Activated CD4-positive, alpha-beta T cell treated with anti-CD3 and anti-CD28 coated beads, Interleukin-2, amount 10 ng/mL, durations not matched to agents 7 days and 5 days (primary cell): ENCODE results near the gene MCU. TPM values are rescaled to one million over a fixed set of nuclear protein-coding genes. Genes with fewer than 3 reads are reported as not detected.
A peak's percentile ranks its signal among the peaks of the same experiment; 100 is the strongest.

Experiments used
- CTCF ChIA-PET: fragments of 350-600 bp; sonication (Branson Sonifier 250); formaldehyde crosslinking; loops from one replicate; lab custom pipeline; 2021; ENCODE audit warnings: antibody characterized with exemption; lab: Charles Lee
- POLR2A ChIA-PET: fragments of 350-600 bp; sonication (Branson Sonifier 250); formaldehyde crosslinking; loops from one replicate; lab custom pipeline; 2021; ENCODE audit warnings: antibody characterized with exemption; lab: Charles Lee
- DNase-seq: peaks from one replicate; pipeline ENCODE4 v3.0.0-alpha.2; 2020
- H3K27ac Mint-ChIP-seq: one replicate; pipeline ENCODE4 v1.8.0; 2021; ENCODE audit warnings: mild to moderate bottlenecking, moderate library complexity, mixed read lengths
- H3K27me3 Mint-ChIP-seq: one replicate; pipeline ENCODE4 v1.8.0; 2021; ENCODE audit warnings: mixed read lengths
- H3K36me3 Mint-ChIP-seq: one replicate; pipeline ENCODE4 v1.8.0; 2021; ENCODE audit warnings: low read depth, mixed read lengths
- H3K4me1 Mint-ChIP-seq: one replicate; pipeline ENCODE4 v1.8.0; 2021; ENCODE audit warnings: mixed read lengths
- H3K4me3 Mint-ChIP-seq: one replicate; pipeline ENCODE4 v1.8.0; 2021; ENCODE audit warnings: mild to moderate bottlenecking, moderate library complexity, mixed read lengths
- H3K9me3 Mint-ChIP-seq: one replicate; pipeline ENCODE4 v1.8.0; 2021; ENCODE audit warnings: mixed read lengths
- total RNA-seq, 2 experiments: library from RNA; stranded (reverse); gene quantifications; one replicate each; pipeline ENCODE4 v1.2.3, GENCODE V29; 2021

The MCU gene
- total RNA-seq, 2 experiments from 2014 or later: 11.7 to 13.4 TPM

GRCh38 chr10:72784551-72785351 lies 92.8 kb downstream of the MCU start:
- POLR2A ChIA-PET: no interaction called here
- Mint-ChIP-seq H3K9me3 (peaks cover 2% of the 10 kb centered on the region), H3K4me3 (no peak overlapping the region), H3K36me3 (peaks cover 4% of the 10 kb centered on the region), H3K27ac (no peak overlapping the region), H3K4me1 (peaks cover 9% of the 10 kb centered on the region), H3K27me3 (no peaks in the 10 kb centered on the region)
- CTCF ChIA-PET: interaction anchor here (0.5 to 0.6 kb wide), 2 partner anchors 232 to 244 kb away, joined by 3 read pairs; no protein-coding TSS in a partner anchor
- DNase-seq: no peak

GRCh38 chr10:72785409-72785808 lies 93.5 kb downstream of the MCU start:
- no peaks in the 10 kb centered on the region for H3K27me3 Mint-ChIP-seq
- no peak for DNase-seq

DNA sequence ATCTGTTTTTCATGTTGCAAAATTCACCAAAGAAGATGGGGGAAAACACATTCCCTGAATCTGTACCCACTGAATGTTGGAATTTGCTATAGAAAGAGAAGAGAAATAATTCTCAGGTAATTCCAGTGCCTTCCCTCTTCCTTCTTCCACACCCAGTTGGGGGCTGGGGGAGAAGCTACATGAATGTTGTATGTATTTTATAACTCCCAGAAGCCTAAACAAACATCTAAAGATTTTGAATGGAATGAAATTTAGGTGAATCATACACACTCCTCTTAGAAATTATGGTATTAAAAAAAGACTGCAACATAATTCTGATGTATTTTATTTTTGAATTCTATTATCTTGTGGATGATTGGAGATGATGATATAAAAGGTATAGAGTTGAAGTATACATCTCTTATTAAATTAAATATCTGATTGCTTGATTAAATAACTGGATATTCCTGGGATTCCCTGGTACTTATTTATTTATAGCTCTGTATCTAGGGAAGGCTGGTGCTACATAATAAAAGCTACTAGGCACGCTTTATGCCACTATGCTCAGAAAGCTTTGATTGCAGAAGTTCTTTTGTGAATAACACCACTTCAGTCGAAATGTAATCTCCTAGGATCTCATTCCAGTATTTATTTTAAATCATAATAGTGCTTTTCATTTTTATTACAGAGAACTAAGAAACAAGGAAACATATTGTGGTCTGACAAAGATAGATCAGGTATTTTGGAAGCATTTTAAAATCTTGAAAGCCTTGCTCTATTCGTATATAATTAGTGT lies 98.5 kb downstream of the MCU start:
- Mint-ChIP-seq H3K4me1 (peaks cover 11% of the 10 kb centered on the region), H3K27me3 (no peaks in the 10 kb centered on the region), H3K36me3 (peaks cover 7% of the 10 kb centered on the region), H3K9me3 (peaks cover 2% of the 10 kb centered on the region), H3K4me3 (no peak overlapping the region), H3K27ac (no peak overlapping the region)
- no peak for DNase-seq
- ChIA-PET POLR2A (no interaction called here), CTCF (interaction anchor here (1.1 kb wide), 1 partner anchor 16 kb away, joined by 4 read pairs; no protein-coding TSS in a partner anchor)

More at GRCh38 chr10:72785409-72785808, 93.5 kb downstream of the MCU start:
- Mint-ChIP-seq H3K36me3 (peaks cover 4% of the 10 kb centered on the region), H3K4me1 (peaks cover 11% of the 10 kb centered on the region), H3K9me3 (peaks cover 2% of the 10 kb centered on the region), H3K27ac (no peak overlapping the region), H3K4me3 (no peak overlapping the region)
- ChIA-PET CTCF (interaction anchor here (0.5 to 0.6 kb wide), 2 partner anchors 233 to 245 kb away, joined by 3 read pairs; no protein-coding TSS in a partner anchor), POLR2A (no interaction called here)

DNA sequence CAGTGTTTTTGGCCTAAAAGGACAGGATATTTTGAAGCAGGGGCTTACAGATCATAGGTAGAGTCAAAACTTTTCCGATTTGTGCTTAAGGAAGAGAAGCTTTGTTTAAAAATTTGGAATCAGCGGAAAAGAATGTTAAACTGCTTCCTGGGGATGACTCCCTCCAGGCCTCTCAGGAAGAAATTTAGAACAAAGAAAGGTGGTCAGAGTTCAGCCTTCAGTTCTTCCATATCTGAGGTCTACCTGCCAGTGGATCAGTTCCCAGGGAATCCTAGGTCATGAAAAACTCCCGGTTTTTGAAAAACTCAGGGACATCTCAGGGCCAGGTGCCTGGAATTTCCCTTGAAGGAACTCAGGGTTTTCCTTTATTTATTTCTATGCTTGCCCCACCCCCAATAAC lies 100.3 kb downstream of the MCU start:
- peaks cover 2% of the 10 kb centered on the region for H3K9me3 Mint-ChIP-seq
- no peak overlapping the region for H3K4me3 Mint-ChIP-seq
- peaks cover 7% of the 10 kb centered on the region for H3K36me3 Mint-ChIP-seq
- ChIA-PET CTCF (interaction anchor here (0.7 kb wide), 1 partner anchor 417 kb away, joined by 3 read pairs; no protein-coding TSS in a partner anchor), POLR2A (no interaction called here)
- no peak for DNase-seq
- no peak overlapping the region for H3K27ac Mint-ChIP-seq
- H3K27me3 Mint-ChIP-seq: no peaks in the 10 kb centered on the region
- peaks cover 13% of the 10 kb centered on the region for H3K4me1 Mint-ChIP-seq

GRCh38 chr10:72793752-72794151 lies 101.8 kb downstream of the MCU start:
- no peak overlapping the region for H3K4me3 Mint-ChIP-seq
- no peak overlapping the region for H3K27ac Mint-ChIP-seq

GRCh38 chr10:72794260-72794659 lies 102.3 kb downstream of the MCU start:
- Mint-ChIP-seq H3K9me3 (no peaks in the 10 kb centered on the region), H3K36me3 (peaks cover 2% of the 10 kb centered on the region), H3K27me3 (no peaks in the 10 kb centered on the region), H3K27ac (no peak overlapping the region), H3K4me3 (no peak overlapping the region), H3K4me1 (peaks cover 9% of the 10 kb centered on the region)
- DNase-seq: no peak
- CTCF ChIA-PET: no interaction called here
- POLR2A ChIA-PET: no interaction called here

More at GRCh38 chr10:72793752-72794151, 101.8 kb downstream of the MCU start:
- no peak for DNase-seq
- peaks cover 2% of the 10 kb centered on the region for H3K36me3 Mint-ChIP-seq
- H3K4me1 Mint-ChIP-seq: peaks cover 11% of the 10 kb centered on the region
- peaks cover 2% of the 10 kb centered on the region for H3K9me3 Mint-ChIP-seq
- ChIA-PET CTCF (no interaction called here), POLR2A (no interaction called here)
- H3K27me3 Mint-ChIP-seq: no peaks in the 10 kb centered on the region

- H3K4me1 Mint-ChIP-seq: peaks cover 6% of the 10 kb centered on the region
- H3K4me3 Mint-ChIP-seq: no peak overlapping the region
- H3K27me3 Mint-ChIP-seq: no peaks in the 10 kb centered on the region
- peaks cover 2% of the 10 kb centered on the region for H3K36me3 Mint-ChIP-seq
- H3K27ac Mint-ChIP-seq: no peak overlapping the region
- ChIA-PET POLR2A (no interaction called here), CTCF (interaction anchor here (1.1 kb wide), 1 partner anchor 10 kb away, joined by 3 read pairs; no protein-coding TSS in a partner anchor)
- DNase-seq: no peak
- no peaks in the 10 kb centered on the region for H3K9me3 Mint-ChIP-seq
These were observed 104.1 kb downstream of the MCU start for GRCh38 chr10:72796042-72796441.

- Mint-ChIP-seq H3K27ac (no peak overlapping the region), H3K4me3 (no peak overlapping the region), H3K9me3 (no peaks in the 10 kb centered on the region), H3K36me3 (peaks cover 2% of the 10 kb centered on the region), H3K27me3 (no peaks in the 10 kb centered on the region), H3K4me1 (peaks cover 10% of the 10 kb centered on the region)
- CTCF ChIA-PET: interaction anchor here (1.1 kb wide), 1 partner anchor 9 kb away, joined by 3 read pairs; no protein-coding TSS in a partner anchor
- no peak for DNase-seq
- POLR2A ChIA-PET: no interaction called here
These were observed 104.6 kb downstream of the MCU start for GRCh38 chr10:72796538-72796937.

DNA sequence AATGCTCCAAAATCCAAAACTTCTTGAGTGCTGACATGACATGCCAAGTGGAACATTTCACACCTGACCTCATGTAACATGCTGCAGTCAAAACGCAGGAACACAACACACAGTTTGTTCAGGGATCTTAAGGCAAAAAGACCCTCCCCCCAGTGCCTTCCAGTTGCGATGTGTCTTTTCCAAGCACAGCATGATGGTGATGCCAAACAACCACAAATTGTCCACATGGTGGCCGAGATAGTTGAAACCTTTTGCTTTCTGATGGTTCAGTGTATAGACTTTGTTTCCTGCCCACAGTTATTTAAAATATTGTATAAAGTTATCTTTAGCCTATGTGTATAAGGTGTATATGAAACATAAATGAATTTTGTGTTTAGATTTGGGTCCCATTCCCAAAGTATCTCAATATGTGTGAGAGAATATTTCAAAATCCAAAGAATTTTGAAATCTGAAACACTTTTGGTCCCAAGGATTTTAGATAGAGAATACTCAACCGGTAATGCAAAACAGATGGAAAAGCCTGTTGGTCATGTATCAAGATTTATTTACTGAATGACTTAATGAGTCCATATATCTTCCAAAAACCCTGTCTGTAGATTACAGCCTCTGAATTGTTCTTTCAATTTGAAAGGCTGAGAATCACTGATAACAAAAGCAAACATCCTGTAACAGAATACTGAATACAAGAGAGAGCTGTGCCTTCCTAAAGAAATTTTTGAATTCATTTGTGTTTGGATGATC lies 108.2 kb downstream of the MCU start:
- ChIA-PET CTCF (no interaction called here), POLR2A (no interaction called here)
- no peak overlapping the region for H3K27ac Mint-ChIP-seq
- peaks cover 12% of the 10 kb centered on the region for H3K4me1 Mint-ChIP-seq
- no peaks in the 10 kb centered on the region for H3K9me3 Mint-ChIP-seq
- H3K27me3 Mint-ChIP-seq: no peaks in the 10 kb centered on the region
- H3K36me3 Mint-ChIP-seq: no peaks in the 10 kb centered on the region
- H3K4me3 Mint-ChIP-seq: no peak overlapping the region
- no peak for DNase-seq

GRCh38 chr10:72800741-72801092 lies 108.8 kb downstream of the MCU start:
- Mint-ChIP-seq H3K4me1 (peaks cover 12% of the 10 kb centered on the region), H3K9me3 (peaks cover under 1% of the 10 kb centered on the region), H3K36me3 (peaks cover under 1% of the 10 kb centered on the region), H3K4me3 (no peak overlapping the region), H3K27ac (peak overlapping the region; percentile 13), H3K27me3 (no peaks in the 10 kb centered on the region)
- ChIA-PET POLR2A (no interaction called here), CTCF (no interaction called here)
- no peak for DNase-seq

DNA sequence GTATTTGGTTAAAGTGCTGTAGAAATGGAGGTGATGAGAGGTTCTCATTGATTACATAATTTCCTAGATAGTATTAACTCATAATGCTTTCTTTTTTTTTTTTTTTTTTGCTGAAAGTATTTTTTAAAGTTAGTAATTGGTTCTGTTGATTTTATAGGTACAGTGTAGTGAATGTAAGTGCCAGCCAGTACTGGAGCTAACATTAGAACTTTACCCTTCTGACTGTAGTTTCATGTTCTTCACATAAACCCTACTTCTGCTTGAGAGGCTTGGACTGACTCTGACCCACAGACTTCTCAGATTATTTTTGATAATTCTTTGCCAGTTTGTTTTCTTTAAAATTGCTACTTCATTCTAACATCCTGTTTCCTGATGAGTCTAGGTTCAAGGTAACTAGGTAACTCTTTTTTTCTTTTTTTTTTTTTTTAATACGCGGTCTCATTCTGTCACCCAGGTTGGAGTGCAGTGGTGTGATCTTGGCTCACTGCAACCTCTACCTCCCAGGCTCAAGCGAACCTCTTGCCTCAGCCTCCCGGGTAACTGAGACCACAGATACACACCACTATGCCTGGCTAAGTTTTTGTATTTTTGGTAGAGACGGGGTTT lies 109.4 kb downstream of the MCU start:
- Mint-ChIP-seq H3K27me3 (no peaks in the 10 kb centered on the region), H3K36me3 (peaks cover 2% of the 10 kb centered on the region), H3K27ac (peak overlapping the region; percentile 13), H3K4me3 (no peak overlapping the region), H3K9me3 (peaks cover 3% of the 10 kb centered on the region), H3K4me1 (peaks cover 10% of the 10 kb centered on the region)
- POLR2A ChIA-PET: no interaction called here
- DNase-seq: no peak
- CTCF ChIA-PET: no interaction called here

- ChIA-PET POLR2A (no interaction called here), CTCF (interaction anchor here (0.6 kb wide), 1 partner anchor 686 kb away, joined by 3 read pairs; no protein-coding TSS in a partner anchor)
These were observed 110.4 kb downstream of the MCU start for GRCh38 chr10:72802332-72802731.

More at GRCh38 chr10:72802332-72802731, 110.4 kb downstream of the MCU start:
- Mint-ChIP-seq H3K27me3 (no peaks in the 10 kb centered on the region), H3K4me1 (peaks cover 10% of the 10 kb centered on the region), H3K4me3 (no peak overlapping the region), H3K36me3 (peaks cover 2% of the 10 kb centered on the region), H3K27ac (no peak overlapping the region), H3K9me3 (peaks cover 3% of the 10 kb centered on the region)
- DNase-seq: no peak
